HG03442 (cell line): Measurements from ENCODE around the gene NFILZ.

Experiments
- ATAC-seq: cut with Tn5 transposase; IDR thresholded peaks from one replicate; pipeline ENCODE4 v1.9.1; 2021; ENCODE audit warnings: mild to moderate bottlenecking, moderate library complexity; ENCODE audit not compliant: unreplicated experiment

NFILZ gene, protein sequence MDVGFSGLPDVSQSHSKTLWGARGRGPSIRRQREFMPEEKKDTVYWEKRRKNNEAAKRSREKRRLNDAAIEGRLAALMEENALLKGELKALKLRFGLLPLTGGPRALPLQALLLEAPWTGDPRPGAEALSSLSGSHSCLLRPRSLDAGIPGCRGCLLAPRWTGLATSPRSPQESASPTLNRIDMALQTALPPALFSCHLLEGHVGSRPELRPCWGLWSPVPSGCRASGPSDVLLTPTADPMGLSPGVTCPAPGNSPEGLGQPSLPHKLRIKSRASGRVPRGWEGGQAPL

GRCh38 chr19:8629996-8630683 lies at the start of gene NFILZ:
TSS of gene NFILZ (plus strand) at chr19:8630633. CDS start at chr19:8676766, 46,133 bp downstream.
- ATAC-seq, result no peak

- no peak for ATAC-seq
Measured at GRCh38 chr19:8580710-8581281, 49.6 kb upstream of the NFILZ start.

- ATAC-seq, result no peak
Measured at GRCh38 chr19:8584965-8585893, 45.2 kb upstream of the NFILZ start.

DNA sequence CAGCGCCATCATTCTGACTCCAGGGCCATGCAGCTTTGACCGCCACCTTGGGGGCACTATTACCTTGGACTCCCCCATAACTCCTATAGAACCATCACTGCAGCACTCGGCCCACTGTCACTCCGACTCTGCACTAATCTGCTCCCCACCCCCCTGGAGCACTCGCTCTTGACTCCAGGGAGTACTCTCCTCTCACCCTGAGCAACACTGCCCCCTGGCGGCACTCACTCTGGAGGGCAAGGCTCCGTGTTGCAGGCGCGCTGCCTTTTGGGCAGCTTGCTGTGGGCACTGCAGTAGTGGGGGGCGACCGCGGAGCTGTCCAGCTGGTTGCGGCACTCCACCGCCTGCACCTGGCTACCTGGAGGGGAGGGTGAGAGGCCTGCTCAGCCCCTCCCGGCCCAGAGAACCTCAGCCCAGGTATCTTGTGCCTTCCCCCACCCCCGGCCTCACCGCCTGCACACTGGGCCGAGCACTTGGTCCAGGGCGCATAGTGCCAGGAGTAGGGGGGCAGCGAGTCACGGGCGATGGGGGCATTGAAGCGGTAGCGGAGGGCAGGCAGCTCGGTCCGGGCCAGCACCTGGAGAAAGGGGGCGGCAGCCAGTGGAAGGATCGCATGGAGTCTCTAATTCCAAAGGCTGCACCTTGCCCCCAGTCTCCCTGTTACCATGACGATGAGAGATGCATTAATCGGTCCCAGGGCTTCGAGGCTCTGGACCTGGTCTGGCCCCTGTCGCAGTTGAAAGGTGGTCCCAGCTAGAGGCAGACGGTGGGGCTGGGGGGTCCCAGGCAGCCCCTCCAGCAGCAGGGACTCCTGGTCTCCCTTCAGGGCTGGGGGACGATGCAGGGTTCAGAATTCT lies 44.3 kb upstream of the NFILZ start:
- ATAC-seq, result no peak

DNA sequence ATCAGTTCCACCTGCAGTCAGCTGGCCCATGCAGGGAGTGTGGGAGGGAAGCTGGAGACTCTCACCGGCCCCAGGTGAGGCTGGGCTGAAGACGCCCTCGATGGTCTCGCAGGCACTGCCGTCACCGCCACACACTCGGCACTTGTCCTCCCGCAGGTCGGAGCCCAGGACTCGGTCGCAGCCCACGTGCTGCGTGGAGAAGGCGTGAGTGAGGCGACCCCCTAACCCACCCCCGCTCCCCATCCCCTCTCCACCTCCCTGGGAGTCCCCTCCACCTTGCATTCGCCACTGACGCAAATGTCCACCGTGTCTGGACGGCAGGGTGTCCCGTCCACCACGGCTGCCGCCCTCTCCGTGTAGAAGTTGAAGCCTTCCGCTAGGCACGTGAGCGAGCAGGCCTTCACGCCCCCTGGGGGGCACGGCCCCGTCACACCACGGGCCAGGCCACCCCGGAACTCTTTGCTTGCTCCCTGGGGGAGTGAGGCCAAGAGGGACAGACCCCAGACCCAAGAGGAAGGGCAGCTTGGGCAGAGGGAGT lies 41.2 kb upstream of the NFILZ start:
- no peak for ATAC-seq

DNA sequence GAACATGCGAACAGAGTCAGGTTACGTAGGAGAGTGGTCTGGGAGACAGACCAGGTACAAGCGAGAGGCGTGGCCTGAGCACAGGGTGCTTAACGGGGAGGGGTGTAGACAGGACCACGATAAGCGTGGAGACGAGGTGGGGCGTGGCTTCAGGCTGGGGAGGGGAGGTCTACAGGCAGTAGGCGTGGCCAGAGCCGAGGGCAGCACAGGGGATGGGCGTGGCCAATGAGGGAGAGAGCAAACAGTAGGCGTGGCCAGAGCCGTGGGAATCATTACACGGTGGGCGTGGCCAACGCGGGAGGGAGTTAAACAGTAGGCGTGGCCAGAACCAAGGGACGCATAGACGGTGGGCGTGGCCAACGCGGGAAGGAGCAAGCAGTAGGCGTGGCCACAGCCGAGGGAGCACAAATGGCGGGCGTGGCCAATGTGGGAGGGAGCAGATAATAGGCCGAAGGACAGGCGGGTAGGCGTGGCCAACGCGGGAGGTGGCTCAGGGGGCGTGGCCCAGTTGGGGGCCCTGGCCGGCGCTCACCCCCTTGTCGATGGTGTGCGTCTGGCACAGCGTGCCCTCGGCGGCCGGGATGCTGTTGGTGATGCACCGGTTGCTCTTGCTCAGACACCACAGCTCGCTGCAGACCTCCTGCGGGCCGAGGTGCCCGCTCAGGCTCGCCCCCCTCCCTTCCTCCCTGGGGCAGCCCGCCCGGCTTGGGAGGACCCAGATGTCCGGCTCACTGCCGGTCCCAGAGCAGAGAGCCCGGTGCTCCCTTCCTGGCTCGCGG lies 38.0 kb upstream of the NFILZ start:
- no peak for ATAC-seq

- no peak for ATAC-seq
Measured at GRCh38 chr19:8593931-8594330, 36.5 kb upstream of the NFILZ start.

DNA sequence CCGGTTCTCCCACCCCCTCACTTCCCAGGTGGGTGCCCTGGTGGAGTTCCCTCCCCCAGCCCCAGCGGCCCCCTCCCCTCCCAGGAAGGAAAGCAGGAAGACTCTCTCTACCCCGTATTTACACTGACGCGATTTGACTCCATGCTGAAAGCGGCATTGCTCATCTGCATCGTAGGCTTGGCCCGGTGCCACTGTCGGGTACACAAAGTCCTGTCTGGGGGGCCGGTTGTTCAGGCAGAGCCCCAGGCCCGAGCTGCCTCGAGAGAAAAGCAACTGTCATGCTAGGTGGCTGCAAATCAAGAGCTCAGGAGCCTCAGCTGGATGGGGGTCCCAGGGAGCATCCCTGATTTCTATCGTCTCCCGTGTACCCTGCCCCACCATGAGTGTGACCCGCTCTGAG lies 34.8 kb upstream of the NFILZ start:
- ATAC-seq, result no peak

- ATAC-seq, result no peak
Measured at GRCh38 chr19:8596168-8596567, 34.3 kb upstream of the NFILZ start.

- no peak for ATAC-seq
Measured at GRCh38 chr19:8600064-8600463, 30.4 kb upstream of the NFILZ start.

DNA sequence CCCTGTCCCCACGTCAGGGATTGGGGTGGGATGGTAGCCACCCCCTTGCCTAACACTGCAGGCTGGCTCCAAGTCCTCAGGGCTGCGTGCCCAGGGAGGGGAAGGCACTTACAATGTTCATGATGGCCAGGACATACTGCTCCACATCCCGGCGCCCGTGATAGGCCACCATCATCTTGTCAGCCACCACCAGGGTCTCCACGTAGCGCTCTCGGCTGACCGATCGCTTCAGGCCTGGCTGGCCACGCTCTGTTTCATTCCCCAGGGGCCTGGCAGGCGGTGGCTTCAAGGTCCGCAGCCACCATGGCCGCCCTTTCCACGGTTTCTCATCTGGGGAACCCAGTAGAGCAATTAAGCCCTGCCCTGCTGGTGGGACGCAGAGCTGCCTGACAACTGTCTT lies 29.6 kb upstream of the NFILZ start:
- no peak for ATAC-seq

- no peak for ATAC-seq
Measured at GRCh38 chr19:8601796-8602195, 28.6 kb upstream of the NFILZ start.

DNA sequence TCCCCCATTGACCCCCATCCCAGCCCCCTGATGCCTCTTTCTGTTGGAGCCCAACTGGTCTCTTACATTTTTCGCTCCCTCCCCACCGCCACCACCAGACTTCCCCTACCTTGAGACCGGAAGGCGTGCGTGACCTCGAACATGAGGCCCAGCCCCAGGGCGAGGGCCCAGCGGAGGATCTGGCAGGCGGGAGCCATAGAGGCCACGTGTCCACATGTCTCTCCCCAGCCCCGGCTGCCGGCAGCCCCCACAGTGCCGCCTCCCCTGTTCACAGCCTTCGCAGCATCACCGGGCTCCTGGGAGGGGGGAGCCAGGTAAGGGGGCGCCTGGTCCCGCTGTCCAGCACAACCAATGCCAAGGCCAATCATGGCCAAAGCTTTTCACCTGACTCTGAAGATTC lies 24.9 kb upstream of the NFILZ start:
- ATAC-seq, result no peak

DNA sequence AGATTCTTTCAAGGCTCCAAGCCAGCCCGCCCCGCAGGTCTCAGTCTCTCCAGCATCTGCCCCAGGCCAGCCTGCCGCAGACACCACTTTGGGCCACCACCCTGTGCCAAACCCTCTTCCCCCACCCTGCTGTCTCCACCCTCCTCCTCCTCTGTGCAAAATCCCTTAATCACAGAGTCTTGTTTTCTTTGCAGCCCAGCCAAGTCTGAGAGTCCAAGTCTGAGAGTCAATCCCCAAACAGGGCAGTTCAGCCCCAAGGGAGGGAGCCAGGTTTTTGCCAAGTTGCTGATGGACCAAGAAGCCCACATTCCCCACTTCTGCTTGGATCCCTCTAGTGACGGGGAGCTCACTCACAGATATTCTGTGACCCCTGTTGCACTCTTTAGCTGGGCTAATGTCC lies 23.0 kb upstream of the NFILZ start:
- ATAC-seq, result no peak

- ATAC-seq, result no peak
Measured at GRCh38 chr19:8608941-8609278, 21.5 kb upstream of the NFILZ start.

DNA sequence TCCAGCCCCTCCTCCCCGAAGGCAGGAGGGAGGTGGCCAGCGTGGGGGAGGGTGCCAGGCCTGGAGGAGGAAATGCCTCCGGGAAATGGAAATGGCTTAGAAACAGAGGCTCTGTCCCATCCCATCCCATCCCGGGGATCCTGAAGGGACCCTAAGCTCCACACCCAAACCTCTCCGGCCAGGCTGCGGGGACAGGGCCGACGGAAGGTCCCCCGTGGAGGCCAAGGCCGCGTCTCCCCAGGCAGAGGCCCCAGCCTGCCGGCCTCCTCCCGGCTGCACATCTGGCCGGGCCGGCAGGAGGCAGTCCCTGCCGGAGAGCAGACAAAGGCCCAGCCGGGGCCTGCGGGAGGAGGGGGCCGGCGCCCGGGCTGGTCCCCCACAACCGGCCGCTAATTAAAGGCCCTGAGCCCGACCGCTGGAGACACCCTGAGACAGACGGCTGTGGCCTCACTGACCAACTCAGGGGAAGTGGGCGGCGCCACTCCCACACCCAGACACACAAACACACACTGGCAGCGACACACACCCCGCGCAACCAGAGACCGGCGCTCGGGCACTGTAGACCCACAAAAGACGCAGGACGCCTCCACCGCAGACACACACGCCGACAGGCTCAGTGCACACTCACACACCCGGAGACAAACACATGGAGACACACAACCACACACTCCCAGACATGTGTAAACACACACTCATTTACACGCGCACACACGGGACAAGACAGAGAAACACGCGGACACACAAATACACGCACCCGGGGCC lies 21.0 kb upstream of the NFILZ start:
- no peak for ATAC-seq

DNA sequence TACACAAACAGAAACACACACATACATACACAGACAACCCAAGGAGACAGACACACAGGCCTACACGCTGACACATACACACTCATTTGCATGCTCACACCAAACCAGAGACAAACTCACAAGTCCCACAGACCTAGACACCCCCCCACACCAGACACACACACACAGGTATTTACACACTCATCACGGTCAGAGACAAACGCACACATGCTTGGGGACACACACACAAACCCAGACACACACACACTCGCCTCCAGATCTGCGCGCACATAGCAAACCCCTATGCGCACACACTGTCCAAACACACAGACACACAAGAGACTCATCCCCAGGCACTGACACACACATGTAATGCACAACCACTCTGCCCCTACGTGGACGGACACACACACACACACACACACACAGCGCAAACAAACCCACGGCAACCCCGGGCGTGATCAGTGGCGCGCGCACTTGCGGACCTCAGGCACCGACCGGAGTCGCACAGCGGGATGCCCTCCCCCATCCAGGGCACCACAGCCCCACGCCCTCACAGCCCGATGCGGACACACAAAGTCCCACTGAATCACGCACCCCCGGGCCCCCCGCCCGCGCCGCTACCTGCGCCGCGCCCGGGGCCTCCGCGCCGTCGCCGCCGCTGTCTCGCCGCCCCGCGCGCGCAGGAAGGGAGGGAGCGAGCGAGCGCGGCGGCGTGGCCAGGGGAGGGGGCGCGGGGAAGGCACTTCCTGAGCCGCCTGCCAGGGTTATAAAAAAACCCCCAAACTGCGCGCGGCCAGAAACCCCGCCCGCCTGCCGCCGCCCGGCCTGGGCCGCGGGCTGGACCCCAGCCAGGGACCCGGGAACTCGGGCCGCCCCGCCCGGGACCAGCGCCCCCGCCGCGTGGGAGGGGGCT lies 20.1 kb upstream of the NFILZ start, which contains the start of gene ADAMTS10:
TSS of gene ADAMTS10 (minus strand) at position 675 of the 895 bp plus-strand sequence. CDS start 5,005 bp downstream, outside the sequence.
- no peak for ATAC-seq

- ATAC-seq, result no peak
Measured at GRCh38 chr19:8610936-8611300, 19.5 kb upstream of the NFILZ start.
